ENCODE data around the gene PRSS56.

Gene PRSS56

DNA sequence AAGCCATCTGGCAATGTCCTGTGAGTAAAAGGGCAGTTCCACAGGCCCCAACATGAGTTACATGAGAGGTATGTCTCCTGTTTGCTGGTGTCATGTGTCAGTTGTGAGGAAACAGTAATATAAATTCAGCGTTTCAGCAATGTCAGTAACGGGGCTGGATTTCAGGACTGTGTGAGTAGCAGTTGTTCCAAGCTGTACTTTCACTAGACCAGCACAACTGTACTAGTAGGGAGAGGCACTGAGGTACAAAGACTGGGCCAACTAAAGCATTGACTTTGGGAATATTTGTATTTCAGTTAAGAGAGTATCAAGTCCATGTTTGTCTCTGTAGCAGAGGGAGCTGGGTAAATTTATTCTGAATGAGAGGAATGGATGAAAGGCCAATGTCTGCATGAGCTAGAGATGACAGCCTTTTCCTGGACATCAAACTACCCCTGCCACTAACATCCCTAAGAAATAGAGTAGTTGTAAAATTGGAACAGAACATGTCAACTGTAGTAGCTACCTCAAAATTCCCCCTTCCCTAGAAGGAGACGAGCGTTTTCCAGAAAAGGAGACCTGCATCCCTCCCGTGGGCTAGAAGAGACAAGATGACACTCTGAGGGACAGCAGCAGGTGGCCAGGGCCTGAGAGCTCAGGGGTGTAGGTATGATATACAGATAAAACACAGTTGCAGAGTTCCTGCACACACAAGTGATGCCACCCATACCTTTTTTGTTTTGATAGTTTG is 54.7 kb downstream of the PRSS56 start:
- no peak for FAIRE-seq

Measured in G401.6 (cell line).